GM19463 (cell line): ENCODE data around the gene CPVL.

ENCODE experiments used
- ATAC-seq: cut with Tn5 transposase; IDR thresholded peaks from one replicate; pipeline ENCODE4 v1.9.1; 2021; ENCODE audit warnings: mild to moderate bottlenecking, moderate library complexity; ENCODE audit not compliant: unreplicated experiment

CPVL gene

GRCh38 chr7:28953633-28954032, 192.7 kb downstream of the CPVL start:
- ATAC-seq = no peak
